ENCODE data around the gene OSBPL8.
"Not testable (repeated sequence)": the region's sequence is repeated elsewhere in the genome, so short reads cannot be mapped to it uniquely, and the experiment has no call there.

The OSBPL8 gene

DNA sequence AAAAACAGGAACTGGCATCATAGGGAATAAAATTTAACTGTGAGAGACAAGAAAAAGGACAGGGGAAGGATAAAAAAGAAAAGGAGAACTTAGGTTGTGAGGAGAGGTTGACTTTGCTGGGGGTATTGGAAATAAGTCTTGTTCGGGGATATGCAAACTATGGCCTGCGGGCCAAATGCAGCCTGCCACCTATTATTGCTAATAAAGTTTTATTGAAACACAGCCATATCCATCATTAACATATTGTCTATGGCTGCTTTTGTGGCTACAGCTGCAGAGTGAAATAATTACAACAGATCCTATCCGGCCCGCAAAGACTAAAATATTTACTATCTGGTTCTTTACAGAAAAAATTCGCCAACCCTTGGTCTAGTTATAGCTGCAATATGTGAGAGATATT lies 230.0 kb downstream of the OSBPL8 start:
- Histone ChIP-seq H3K27me3 (ENCODE audit: control insufficient read depth in 1 of 2, insufficient read depth in 2 of 2, low read length in 2 of 2) (peaks cover 0 to 4% of the 10 kb centered on the region in 2 donors), H3K9ac (ENCODE audit: low read depth in 1 of 2, low read length in 2 of 2) (no peak overlapping the region), H3K36me3 (ENCODE audit: control insufficient read depth in 1 of 2, insufficient read depth in 2 of 2, low read length in 2 of 2) (no peaks in the 10 kb centered on the region), H3K9me3 (ENCODE audit: control insufficient read depth in 1 of 2, low read length in 2 of 2) (no peaks in the 10 kb centered on the region), H3K4me3 (ENCODE audit: low read depth in 1 of 2, low read length in 2 of 2) (no peak overlapping the region), H3K27ac (ENCODE audit: low read depth, low read length) (no peak overlapping the region), H3K4me1 (ENCODE audit: control insufficient read depth in 1 of 2, insufficient read depth in 2 of 2, low read length in 2 of 2) (no peaks in the 10 kb centered on the region)

DNA sequence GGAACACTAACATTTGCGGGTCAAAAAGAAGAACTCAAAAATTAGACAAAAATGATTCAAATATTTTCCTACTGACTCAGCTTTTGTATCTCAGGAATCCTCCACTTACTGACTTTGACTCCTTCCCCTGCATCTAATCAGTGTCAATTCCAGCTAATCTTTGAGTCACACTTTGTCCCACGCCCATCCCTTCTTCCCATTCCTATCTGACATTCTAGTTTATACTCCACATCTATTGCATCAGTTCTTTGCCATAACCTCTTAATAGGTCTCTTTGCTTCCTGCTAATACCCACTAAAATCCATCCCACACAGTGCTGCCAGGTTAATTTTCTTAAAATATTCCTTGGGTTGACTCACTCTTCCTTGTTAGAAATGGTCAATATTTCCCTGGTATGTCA lies 230.4 kb downstream of the OSBPL8 start:
- peaks cover 0 to 4% of the 10 kb centered on the region in 2 donors for H3K27me3 ChIP-seq (ENCODE audit: control insufficient read depth in 1 of 2, insufficient read depth in 2 of 2, low read length in 2 of 2)
- no peaks in the 10 kb centered on the region for H3K4me1 ChIP-seq (ENCODE audit: control insufficient read depth in 1 of 2, insufficient read depth in 2 of 2, low read length in 2 of 2)
- no peak overlapping the region for H3K9ac ChIP-seq (ENCODE audit: low read depth in 1 of 2, low read length in 2 of 2)
- no peak overlapping the region for H3K27ac ChIP-seq (ENCODE audit: low read depth, low read length)
- H3K36me3 ChIP-seq (ENCODE audit: control insufficient read depth in 1 of 2, insufficient read depth in 2 of 2, low read length in 2 of 2): no peaks in the 10 kb centered on the region
- no peaks in the 10 kb centered on the region for H3K9me3 ChIP-seq (ENCODE audit: control insufficient read depth in 1 of 2, low read length in 2 of 2)
- no peak overlapping the region for H3K4me3 ChIP-seq (ENCODE audit: low read depth in 1 of 2, low read length in 2 of 2)

DNA sequence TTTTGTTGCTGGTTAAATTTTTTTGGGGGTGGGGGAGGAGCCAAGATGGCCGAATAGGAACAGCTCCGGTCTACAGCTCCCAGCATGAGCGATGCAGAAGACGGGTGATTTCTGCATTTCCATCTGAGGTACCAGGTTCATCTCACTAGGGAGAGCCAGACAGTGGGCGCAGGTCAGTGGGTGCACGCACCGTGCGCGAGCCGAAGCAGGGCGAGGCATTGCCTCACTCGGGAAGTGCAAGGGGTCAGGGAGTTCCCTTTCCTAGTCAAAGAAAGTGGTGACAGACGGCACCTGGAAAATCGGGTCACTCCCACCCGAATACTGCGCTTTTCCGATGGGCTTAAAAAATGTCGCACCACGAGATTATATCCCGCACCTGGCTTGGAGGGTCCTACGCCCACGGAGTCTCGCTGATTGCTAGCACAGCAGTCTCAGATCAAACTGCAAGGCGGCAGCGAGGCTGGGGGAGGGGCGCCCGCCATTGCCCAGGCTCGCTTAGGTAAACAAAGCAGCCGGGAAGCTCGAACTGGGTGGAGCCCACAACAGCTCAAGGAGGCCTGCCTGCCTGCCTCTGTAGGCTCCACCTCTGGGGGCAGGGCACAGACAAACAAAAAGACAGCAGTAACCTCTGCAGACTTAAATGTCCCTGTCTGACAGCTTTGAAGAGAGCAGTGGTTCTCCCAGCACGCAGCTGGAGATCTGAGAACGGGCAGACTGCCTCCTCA lies 239.8 kb downstream of the OSBPL8 start:
- not testable (repeated sequence) for H3K36me3 ChIP-seq (ENCODE audit: control insufficient read depth in 1 of 2, insufficient read depth in 2 of 2, low read length in 2 of 2); H3K9ac ChIP-seq (ENCODE audit: low read depth in 1 of 2, low read length in 2 of 2); H3K4me1 ChIP-seq (ENCODE audit: control insufficient read depth in 1 of 2, insufficient read depth in 2 of 2, low read length in 2 of 2); H3K27ac ChIP-seq (ENCODE audit: low read depth, low read length); H3K27me3 ChIP-seq (ENCODE audit: control insufficient read depth in 1 of 2, insufficient read depth in 2 of 2, low read length in 2 of 2); H3K4me3 ChIP-seq (ENCODE audit: low read depth in 1 of 2, low read length in 2 of 2); H3K9me3 ChIP-seq (ENCODE audit: control insufficient read depth in 1 of 2, low read length in 2 of 2)

DNA sequence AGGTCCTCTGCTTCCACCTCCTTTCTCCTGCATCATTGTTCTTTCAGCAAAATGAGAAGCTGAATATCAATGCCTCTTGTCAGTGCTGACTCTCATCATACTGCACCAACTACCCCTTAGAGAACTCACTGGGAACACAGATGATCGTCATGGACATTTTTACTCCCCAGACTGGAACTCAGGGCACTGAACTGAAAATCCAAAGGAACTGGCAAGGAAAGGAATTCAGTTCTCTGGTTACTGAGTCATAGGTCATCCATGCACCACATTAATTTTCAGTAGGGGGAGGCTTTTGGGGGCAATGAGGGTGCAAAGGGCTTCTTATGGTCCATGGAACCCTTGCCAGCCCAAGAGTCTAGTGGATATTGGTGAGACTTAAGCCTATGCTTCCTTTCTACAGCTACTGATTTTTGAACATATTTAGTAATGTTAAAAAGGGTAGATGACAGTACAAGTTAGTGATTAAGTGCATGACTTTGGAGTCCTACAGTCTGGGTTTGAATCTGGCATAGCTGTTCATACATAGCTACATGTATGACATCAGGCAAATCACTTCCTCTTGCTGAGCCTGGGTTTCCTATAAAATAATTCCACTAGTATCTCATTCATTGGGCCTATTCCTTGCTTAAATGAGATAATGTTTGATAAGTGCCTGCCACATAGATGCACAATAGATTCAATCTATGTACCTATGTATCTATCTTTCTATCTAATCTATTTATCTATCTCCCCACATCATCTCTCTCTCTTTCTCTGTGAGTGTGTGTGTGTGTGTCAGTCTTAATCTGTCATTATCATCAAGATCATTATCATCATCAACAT lies 240.6 kb downstream of the OSBPL8 start:
- Histone ChIP-seq H3K27ac (ENCODE audit: low read depth, low read length) (no peak overlapping the region), H3K27me3 (ENCODE audit: control insufficient read depth in 1 of 2, insufficient read depth in 2 of 2, low read length in 2 of 2) (peaks cover 0 to 4% of the 10 kb centered on the region in 2 donors), H3K9ac (ENCODE audit: low read depth in 1 of 2, low read length in 2 of 2) (no peak overlapping the region), H3K9me3 (ENCODE audit: control insufficient read depth in 1 of 2, low read length in 2 of 2) (no peaks in the 10 kb centered on the region), H3K4me3 (ENCODE audit: low read depth in 1 of 2, low read length in 2 of 2) (no peak overlapping the region), H3K36me3 (ENCODE audit: control insufficient read depth in 1 of 2, insufficient read depth in 2 of 2, low read length in 2 of 2) (no peaks in the 10 kb centered on the region), H3K4me1 (ENCODE audit: control insufficient read depth in 1 of 2, insufficient read depth in 2 of 2, low read length in 2 of 2) (no peaks in the 10 kb centered on the region)

DNA sequence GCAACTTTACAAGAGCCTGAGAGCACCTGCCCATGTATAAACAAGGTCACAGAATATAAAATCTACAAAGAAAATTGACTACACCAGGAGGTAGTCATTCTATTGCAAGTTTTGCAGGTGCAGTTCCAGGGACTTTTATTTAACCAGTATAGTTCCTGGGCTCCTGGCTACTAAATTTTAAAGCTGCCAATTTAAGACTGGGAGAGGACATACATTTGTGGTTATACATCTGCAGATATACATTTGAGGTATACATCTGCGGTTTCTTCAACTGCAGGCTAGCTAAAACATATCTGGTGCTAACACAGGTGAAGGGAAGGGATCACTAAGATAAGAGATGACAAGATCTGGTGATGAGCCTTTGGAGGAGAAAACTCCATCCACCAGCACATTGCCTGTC lies 241.6 kb downstream of the OSBPL8 start:
- Histone ChIP-seq H3K9ac (ENCODE audit: low read depth in 1 of 2, low read length in 2 of 2) (no peak overlapping the region), H3K4me1 (ENCODE audit: control insufficient read depth in 1 of 2, insufficient read depth in 2 of 2, low read length in 2 of 2) (no peaks in the 10 kb centered on the region), H3K27me3 (ENCODE audit: control insufficient read depth in 1 of 2, insufficient read depth in 2 of 2, low read length in 2 of 2) (peaks cover 0 to 4% of the 10 kb centered on the region in 2 donors), H3K4me3 (ENCODE audit: low read depth in 1 of 2, low read length in 2 of 2) (no peak overlapping the region), H3K27ac (ENCODE audit: low read depth, low read length) (no peak overlapping the region), H3K36me3 (ENCODE audit: control insufficient read depth in 1 of 2, insufficient read depth in 2 of 2, low read length in 2 of 2) (no peaks in the 10 kb centered on the region), H3K9me3 (ENCODE audit: control insufficient read depth in 1 of 2, low read length in 2 of 2) (no peaks in the 10 kb centered on the region)

DNA sequence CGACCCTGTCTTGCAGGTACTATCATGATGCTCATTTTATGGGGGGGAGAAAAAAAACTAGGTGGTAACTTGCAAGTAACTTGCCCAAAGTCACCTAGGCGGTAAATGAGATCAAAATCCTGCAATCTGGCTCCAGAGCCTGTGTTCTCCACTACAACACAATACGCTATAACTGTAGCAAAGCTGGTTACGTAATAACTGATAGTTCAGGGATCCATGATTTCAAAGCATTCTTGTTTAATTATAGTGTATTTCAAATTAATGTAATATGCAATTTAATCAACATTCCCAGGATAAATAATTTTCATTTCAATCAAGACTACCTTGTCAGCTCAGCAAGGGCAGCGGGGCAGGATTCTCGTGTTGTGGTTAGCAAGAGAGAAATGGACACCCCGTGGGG lies 243.1 kb downstream of the OSBPL8 start:
- Histone ChIP-seq H3K4me1 (ENCODE audit: control insufficient read depth in 1 of 2, insufficient read depth in 2 of 2, low read length in 2 of 2) (no peaks in the 10 kb centered on the region), H3K9ac (ENCODE audit: low read depth in 1 of 2, low read length in 2 of 2) (no peak overlapping the region), H3K27me3 (ENCODE audit: control insufficient read depth in 1 of 2, insufficient read depth in 2 of 2, low read length in 2 of 2) (peaks cover 0 to 4% of the 10 kb centered on the region in 2 donors), H3K4me3 (ENCODE audit: low read depth in 1 of 2, low read length in 2 of 2) (no peak overlapping the region), H3K27ac (ENCODE audit: low read depth, low read length) (no peak overlapping the region), H3K36me3 (ENCODE audit: control insufficient read depth in 1 of 2, insufficient read depth in 2 of 2, low read length in 2 of 2) (no peaks in the 10 kb centered on the region), H3K9me3 (ENCODE audit: control insufficient read depth in 1 of 2, low read length in 2 of 2) (no peaks in the 10 kb centered on the region)

DNA sequence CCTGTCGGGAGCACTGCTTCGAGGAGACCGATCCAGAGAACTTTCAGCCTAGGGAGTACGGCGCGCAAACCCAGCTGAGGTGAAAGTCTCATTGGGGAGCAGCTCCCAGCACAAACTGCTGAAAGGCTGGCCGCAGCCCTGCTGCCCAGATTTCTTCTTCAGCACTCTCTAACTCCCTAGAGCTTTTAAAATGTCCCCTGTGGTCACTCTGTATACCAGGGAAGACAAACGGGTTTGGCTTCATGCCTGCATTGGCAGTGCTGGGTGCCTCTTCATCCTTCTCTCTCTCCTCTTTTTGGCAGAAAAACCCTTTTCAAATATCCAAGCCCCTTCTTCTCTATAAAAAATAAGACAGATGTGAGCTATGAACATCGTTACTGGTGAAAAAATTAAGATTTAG lies 246.3 kb downstream of the OSBPL8 start:
- Histone ChIP-seq H3K27ac (ENCODE audit: low read depth, low read length) (no peak overlapping the region), H3K9me3 (ENCODE audit: control insufficient read depth in 1 of 2, low read length in 2 of 2) (no peaks in the 10 kb centered on the region), H3K36me3 (ENCODE audit: control insufficient read depth in 1 of 2, insufficient read depth in 2 of 2, low read length in 2 of 2) (no peaks in the 10 kb centered on the region), H3K27me3 (ENCODE audit: control insufficient read depth in 1 of 2, insufficient read depth in 2 of 2, low read length in 2 of 2) (no peaks in the 10 kb centered on the region), H3K4me1 (ENCODE audit: control insufficient read depth in 1 of 2, insufficient read depth in 2 of 2, low read length in 2 of 2) (no peaks in the 10 kb centered on the region), H3K4me3 (ENCODE audit: low read depth in 1 of 2, low read length in 2 of 2) (no peak overlapping the region), H3K9ac (ENCODE audit: low read depth in 1 of 2, low read length in 2 of 2) (no peak overlapping the region)

DNA sequence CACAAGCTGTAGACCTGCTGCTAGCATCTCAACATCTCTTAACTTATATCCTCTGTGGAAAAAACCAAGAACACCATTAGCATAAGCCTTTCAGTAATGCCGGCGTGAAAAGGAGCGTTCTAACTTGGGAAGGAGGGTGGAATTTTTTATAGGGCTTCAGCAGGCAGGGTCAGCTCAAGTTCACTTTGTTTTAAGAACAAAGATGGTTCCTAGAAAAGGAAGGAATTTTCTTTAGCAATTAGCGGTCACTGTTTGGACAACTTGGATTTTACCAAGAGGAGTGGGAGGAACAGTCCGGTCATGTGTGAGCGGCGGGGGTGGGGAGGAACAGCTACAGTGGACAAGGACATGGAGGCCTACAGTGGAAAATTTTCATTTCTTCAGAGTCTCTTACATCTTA lies 247.3 kb downstream of the OSBPL8 start:
- Histone ChIP-seq H3K36me3 (ENCODE audit: control insufficient read depth in 1 of 2, insufficient read depth in 2 of 2, low read length in 2 of 2) (no peaks in the 10 kb centered on the region), H3K9ac (ENCODE audit: low read depth in 1 of 2, low read length in 2 of 2) (no peak overlapping the region), H3K4me3 (ENCODE audit: low read depth in 1 of 2, low read length in 2 of 2) (no peak overlapping the region), H3K27ac (ENCODE audit: low read depth, low read length) (no peak overlapping the region), H3K9me3 (ENCODE audit: control insufficient read depth in 1 of 2, low read length in 2 of 2) (no peaks in the 10 kb centered on the region), H3K4me1 (ENCODE audit: control insufficient read depth in 1 of 2, insufficient read depth in 2 of 2, low read length in 2 of 2) (no peaks in the 10 kb centered on the region), H3K27me3 (ENCODE audit: control insufficient read depth in 1 of 2, insufficient read depth in 2 of 2, low read length in 2 of 2) (no peaks in the 10 kb centered on the region)

DNA sequence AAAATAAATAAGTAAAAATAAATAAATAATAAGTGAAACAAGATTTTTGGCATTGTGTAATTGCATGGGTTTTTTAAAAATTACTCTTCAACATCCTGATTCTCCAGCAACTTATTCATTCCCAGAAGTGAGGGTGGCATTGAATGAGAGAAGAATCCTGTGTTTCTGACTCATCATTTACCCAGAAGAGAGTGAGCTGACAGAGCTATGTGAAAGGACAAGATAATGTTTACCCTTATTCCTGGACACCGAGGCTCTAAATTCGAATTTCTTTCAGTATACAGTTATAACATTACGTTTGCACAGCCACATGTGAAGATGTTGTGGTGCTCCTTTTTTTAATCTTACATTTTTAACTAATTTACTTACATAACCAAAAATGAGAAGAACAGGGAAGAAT lies 247.8 kb downstream of the OSBPL8 start:
- Histone ChIP-seq H3K4me3 (ENCODE audit: low read depth in 1 of 2, low read length in 2 of 2) (no peak overlapping the region), H3K4me1 (ENCODE audit: control insufficient read depth in 1 of 2, insufficient read depth in 2 of 2, low read length in 2 of 2) (no peaks in the 10 kb centered on the region), H3K9ac (ENCODE audit: low read depth in 1 of 2, low read length in 2 of 2) (no peak overlapping the region), H3K27ac (ENCODE audit: low read depth, low read length) (no peak overlapping the region), H3K36me3 (ENCODE audit: control insufficient read depth in 1 of 2, insufficient read depth in 2 of 2, low read length in 2 of 2) (no peaks in the 10 kb centered on the region), H3K9me3 (ENCODE audit: control insufficient read depth in 1 of 2, low read length in 2 of 2) (no peaks in the 10 kb centered on the region), H3K27me3 (ENCODE audit: control insufficient read depth in 1 of 2, insufficient read depth in 2 of 2, low read length in 2 of 2) (no peaks in the 10 kb centered on the region)

DNA sequence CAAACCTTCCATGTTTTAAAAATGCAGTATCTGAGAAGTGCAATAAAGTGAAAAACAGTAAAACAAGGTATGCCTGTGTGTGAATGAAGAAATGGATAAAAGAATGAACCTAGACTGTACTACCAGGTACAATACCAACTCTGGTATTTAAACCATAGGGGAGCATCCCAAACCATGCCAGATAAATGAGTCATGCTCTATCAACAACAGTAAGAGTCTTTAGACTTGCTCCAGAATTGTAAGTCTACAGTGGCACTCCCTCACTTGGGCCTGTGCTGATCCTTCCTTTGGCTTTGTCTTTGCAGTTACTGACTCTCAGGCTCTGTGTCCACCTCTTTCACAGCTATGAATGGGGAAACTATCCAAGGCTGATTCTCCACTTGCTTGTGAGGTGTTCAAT lies 249.5 kb downstream of the OSBPL8 start:
- Histone ChIP-seq H3K27me3 (ENCODE audit: control insufficient read depth in 1 of 2, insufficient read depth in 2 of 2, low read length in 2 of 2) (no peaks in the 10 kb centered on the region), H3K9me3 (ENCODE audit: control insufficient read depth in 1 of 2, low read length in 2 of 2) (no peaks in the 10 kb centered on the region), H3K27ac (ENCODE audit: low read depth, low read length) (no peak overlapping the region), H3K9ac (ENCODE audit: low read depth in 1 of 2, low read length in 2 of 2) (no peak overlapping the region), H3K36me3 (ENCODE audit: control insufficient read depth in 1 of 2, insufficient read depth in 2 of 2, low read length in 2 of 2) (no peaks in the 10 kb centered on the region), H3K4me1 (ENCODE audit: control insufficient read depth in 1 of 2, insufficient read depth in 2 of 2, low read length in 2 of 2) (no peaks in the 10 kb centered on the region), H3K4me3 (ENCODE audit: low read depth in 1 of 2, low read length in 2 of 2) (no peak overlapping the region)

Measured in duodenal mucosa (tissue), 2 donors.